ENCODE measurements around the gene SCYGR3. TPM values are rescaled to one million over a fixed set of nuclear protein-coding genes. Genes with fewer than 3 reads are reported as not detected.

The SCYGR3 gene, protein sequence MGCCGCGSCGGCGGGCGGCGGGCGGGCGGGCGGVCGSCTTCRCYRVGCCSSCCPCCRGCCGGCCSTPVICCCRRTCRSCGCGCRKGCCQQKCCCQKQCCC
- not detected in 5 replicates for total RNA-seq (2022; extraction: Qiagen RNA extraction; ENCODE audit: low read depth)

DNA sequence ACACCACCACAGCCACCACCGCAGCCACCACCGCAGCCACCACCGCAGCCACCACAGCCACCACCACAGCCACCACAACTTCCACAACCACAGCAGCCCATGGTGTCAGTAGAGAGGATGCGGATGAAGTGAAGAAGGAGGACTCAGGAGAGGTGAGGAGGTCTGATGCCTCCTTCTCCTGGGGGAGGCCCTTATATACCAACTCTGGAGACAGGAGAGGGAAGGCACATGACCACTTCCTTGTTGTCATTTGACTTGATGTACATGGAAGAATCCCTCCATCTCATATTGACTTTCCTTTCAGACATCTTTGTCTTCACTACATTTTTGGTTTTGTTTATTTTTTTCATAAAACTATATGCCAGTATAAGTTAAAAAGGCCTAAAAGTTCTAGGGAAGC lies at the start of gene SCYGR3:
SCYGR3 (minus strand) TSS at position 101 of the 400 bp plus-strand sequence; CDS start at position 101, 0 bp downstream.

DNA sequence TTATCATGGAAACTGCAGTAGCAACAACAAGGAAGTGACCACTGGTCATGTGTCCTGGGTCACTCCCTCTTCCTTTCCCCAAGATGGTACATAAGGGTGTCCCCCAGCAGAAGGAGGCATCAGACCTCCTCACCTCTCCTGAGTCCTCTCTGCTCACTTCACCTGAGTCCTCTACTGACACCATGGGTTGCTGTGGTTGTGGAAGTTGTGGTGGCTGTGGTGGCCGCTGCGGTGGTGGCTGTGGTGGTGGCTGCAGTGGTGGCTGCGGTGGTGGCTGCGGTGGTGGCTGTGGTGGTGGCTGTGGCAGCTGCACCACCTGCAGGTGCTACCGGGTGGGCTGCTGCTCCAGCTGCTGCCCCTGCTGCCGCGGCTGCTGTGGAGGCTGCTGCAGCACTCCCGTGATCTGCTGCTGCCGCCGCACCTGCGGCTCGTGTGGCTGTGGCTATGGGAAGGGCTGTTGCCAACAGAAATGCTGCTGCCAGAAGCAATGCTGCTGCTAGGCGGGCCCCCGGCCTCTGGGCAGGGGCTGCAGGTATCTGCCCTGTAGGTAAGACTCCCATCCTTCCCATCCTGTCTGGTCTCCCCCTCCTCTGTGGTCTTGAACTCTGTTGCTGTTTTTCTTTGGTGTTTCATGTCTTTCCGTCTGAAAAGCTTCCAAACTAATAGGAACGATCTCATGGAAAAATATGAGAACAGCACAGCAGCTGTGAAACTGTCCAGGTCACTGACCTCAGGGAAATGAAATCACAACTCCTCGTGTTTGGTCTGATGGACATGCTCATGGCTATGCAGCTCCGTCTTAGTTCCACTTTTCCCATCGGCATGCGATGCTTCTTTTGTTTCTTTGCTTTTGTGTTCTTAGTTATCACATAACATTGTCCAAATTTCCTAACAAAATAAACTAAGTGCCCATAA lies 2.9 kb upstream of the SCYGR3 start, which contains the start of gene SCYGR4:
SCYGR4 (plus strand) TSS at position 183 of the 915 bp plus-strand sequence; CDS start at position 183, 0 bp downstream.

DNA sequence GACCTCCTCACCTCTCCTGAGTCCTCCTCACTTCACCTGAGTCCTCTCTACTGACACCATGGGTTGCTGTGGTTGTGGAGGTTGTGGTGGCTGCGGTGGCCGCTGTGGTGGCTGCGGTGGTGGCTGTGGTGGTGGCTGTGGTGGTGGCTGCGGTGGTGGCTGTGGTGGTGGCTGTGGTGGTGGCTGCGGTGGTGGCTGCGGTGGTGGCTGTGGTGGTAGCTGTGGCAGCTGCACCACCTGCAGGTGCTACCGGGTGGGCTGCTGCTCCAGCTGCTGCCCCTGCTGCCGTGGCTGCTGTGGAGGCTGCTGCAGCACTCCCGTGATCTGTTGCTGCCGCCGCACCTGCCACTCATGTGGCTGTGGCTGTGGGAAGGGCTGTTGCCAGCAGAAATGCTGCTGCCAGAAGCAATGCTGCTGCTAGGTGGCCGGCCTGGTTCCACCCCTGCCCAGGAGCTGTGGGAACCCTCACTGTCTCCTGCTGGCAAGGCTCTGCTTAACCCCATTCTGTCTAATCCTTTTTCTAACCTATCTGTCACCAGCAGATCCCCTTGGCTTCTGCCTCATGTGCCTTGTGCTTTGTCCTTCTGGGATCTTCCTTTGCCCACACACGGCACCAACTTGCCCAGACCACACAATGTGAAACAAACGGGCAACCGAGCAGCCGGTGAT lies 15.7 kb downstream of the SCYGR3 start, which contains the start of gene SCYGR2:
SCYGR2 (plus strand) TSS at position 59 of the 669 bp plus-strand sequence; CDS start at position 59, 0 bp downstream.

Other genes with a start within 250 kb of the SCYGR3 start
- gene TM4SF20, start 235.5 kb downstream of the SCYGR3 start, total RNA-seq (2022; extraction: Qiagen RNA extraction; ENCODE audit: low read depth): 6.4 to 10.7 TPM (median 9.8 TPM) in 5 replicates
- not detected in 5 replicates for gene SCYGR1, start 226.9 kb downstream of the SCYGR3 start, total RNA-seq (2022; extraction: Qiagen RNA extraction; ENCODE audit: low read depth)
- 99.3 to 133 TPM (median 123 TPM) in 5 replicates for gene AGFG1, start 142.7 kb downstream of the SCYGR3 start, total RNA-seq (2022; extraction: Qiagen RNA extraction; ENCODE audit: low read depth)
- gene SCYGR2, start 15.9 kb downstream of the SCYGR3 start, total RNA-seq (2022; extraction: Qiagen RNA extraction; ENCODE audit: low read depth): not detected in 5 replicates
- not detected in 5 replicates for gene SCYGR4, start 2.7 kb upstream of the SCYGR3 start, total RNA-seq (2022; extraction: Qiagen RNA extraction; ENCODE audit: low read depth)
- not detected in 5 replicates for gene SCYGR5, start 52.0 kb upstream of the SCYGR3 start, total RNA-seq (2022; extraction: Qiagen RNA extraction; ENCODE audit: low read depth)
- 2.3 to 3.2 TPM (median 3.1 TPM) in 5 replicates for gene SLC19A3, start 103.2 kb upstream of the SCYGR3 start, total RNA-seq (2022; extraction: Qiagen RNA extraction; ENCODE audit: low read depth)
- not detected in 5 replicates for gene SCYGR6, start 109.9 kb upstream of the SCYGR3 start, total RNA-seq (2022; extraction: Qiagen RNA extraction; ENCODE audit: low read depth)
- gene SCYGR7, start 113.5 kb upstream of the SCYGR3 start, total RNA-seq (2022; extraction: Qiagen RNA extraction; ENCODE audit: low read depth): not detected in 5 replicates
- gene SCYGR8, start 131.1 kb upstream of the SCYGR3 start, total RNA-seq (2022; extraction: Qiagen RNA extraction; ENCODE audit: low read depth): not detected in 5 replicates
- 3.0 to 5.8 TPM (median 4.3 TPM) in 5 replicates for gene CCL20, start 199.0 kb upstream of the SCYGR3 start, total RNA-seq (2022; extraction: Qiagen RNA extraction; ENCODE audit: low read depth)